Endothelial cell of hepatic sinusoid (primary cell): ENCODE data around the gene TBC1D17.

Source experiments
- in situ Hi-C: cut with HindIII; loops from 2 replicates; pipeline ENCODE4 v1.10.0; 2017; ENCODE audit warnings: low sequenced_read_pairs

The TBC1D17 gene

GRCh38 chr19:49889687-49890348 is 12.3 kb downstream of the TBC1D17 start:
- in situ Hi-C loops, result loop anchor here (5.0 kb wide), 1 partner anchor 38 kb away; the partner anchor contains the start of gene PTOV1

- in situ Hi-C loops, result loop anchor here (5.0 kb wide), 1 partner anchor 38 kb away; the partner anchor contains the start of gene PTOV1
Observed at GRCh38 chr19:49890349-49891311, 13.1 kb downstream of the TBC1D17 start.

GRCh38 chr19:49891393-49891792 is 13.9 kb downstream of the TBC1D17 start:
- in situ Hi-C loops, result loop anchor here (5.0 kb wide), 1 partner anchor 39 kb away; the partner anchor contains the start of gene PTOV1

- in situ Hi-C loops, result loop anchor here (5.0 kb wide), 1 partner anchor 40 kb away; the partner anchor contains the start of gene PTOV1
Observed at GRCh38 chr19:49892716-49893115, 15.2 kb downstream of the TBC1D17 start.

- in situ Hi-C loops, result loop anchor here (5.0 kb wide), 1 partner anchor 42 kb away; the partner anchor contains the start of gene PTOV1
Observed at GRCh38 chr19:49894011-49894664, 16.6 kb downstream of the TBC1D17 start.

- in situ Hi-C loops, result loop anchor here (5.0 kb wide), 1 partner anchor 43 kb away; the partner anchor contains the start of gene PTOV1
Observed at GRCh38 chr19:49894879-49895565, 17.5 kb downstream of the TBC1D17 start.

GRCh38 chr19:49895566-49896297 is 18.2 kb downstream of the TBC1D17 start:
- in situ Hi-C loops, result no loop called here

GRCh38 chr19:49896863-49897621 is 19.5 kb downstream of the TBC1D17 start, which contains the start of gene IL4I1:
IL4I1 (minus strand) TSS chr19:49896887; CDS start chr19:49896160, 727 bp downstream.
- in situ Hi-C loops, result no loop called here

- in situ Hi-C loops, result no loop called here
Observed at GRCh38 chr19:49904136-49904535, 26.6 kb downstream of the TBC1D17 start.

GRCh38 chr19:49906879-49907564 is 29.5 kb downstream of the TBC1D17 start:
- in situ Hi-C loops, result no loop called here

GRCh38 chr19:49907745-49908446 is 30.4 kb downstream of the TBC1D17 start:
- in situ Hi-C loops, result no loop called here

GRCh38 chr19:49908480-49909420 is 31.2 kb downstream of the TBC1D17 start:
- in situ Hi-C loops, result no loop called here

- in situ Hi-C loops, result loop anchor here (5.0 kb wide), 1 partner anchor 78 kb away; no protein-coding TSS in a partner anchor
Observed at GRCh38 chr19:49910179-49910578, 32.7 kb downstream of the TBC1D17 start.

GRCh38 chr19:49911381-49912145 is 34.1 kb downstream of the TBC1D17 start:
- in situ Hi-C loops, result loop anchor here (5.0 kb wide), 1 partner anchor 79 kb away; no protein-coding TSS in a partner anchor

GRCh38 chr19:49912965-49913685 is 35.6 kb downstream of the TBC1D17 start:
- in situ Hi-C loops, result loop anchor here (5.0 kb wide), 1 partner anchor 81 kb away; no protein-coding TSS in a partner anchor
